Activated CD8-positive, alpha-beta T cell treated with anti-CD3 and anti-CD28 coated beads, Interleukin-2, amount 10 ng/mL, durations not matched to agents 7 days and 5 days (primary cell): ENCODE data around the gene MKNK2. TPM values are rescaled to one million over a fixed set of nuclear protein-coding genes. Genes with fewer than 3 reads are reported as not detected.

Experiments
- ATAC-seq: fragments of 150-1000 bp; cut with Tn5 transposase; one replicate; pipeline ENCODE4 v1.10.0; 2021; ENCODE audit warnings: moderate library complexity
- CTCF ChIA-PET: fragments of 350-600 bp; sonication (Branson Sonifier 250); formaldehyde crosslinking; loops from one replicate; lab custom pipeline; 2021; ENCODE audit warnings: antibody characterized with exemption; lab: Charles Lee
- POLR2A ChIA-PET: fragments of 350-600 bp; sonication (Branson Sonifier 250); formaldehyde crosslinking; loops from one replicate; lab custom pipeline; 2021; ENCODE audit warnings: antibody characterized with exemption; lab: Charles Lee
- DNase-seq: peaks from one replicate; pipeline ENCODE4 v3.0.0-alpha.2; 2020
- H3K27ac Mint-ChIP-seq: one replicate; pipeline ENCODE4 v1.8.0; 2021; ENCODE audit warnings: mild to moderate bottlenecking, mixed read lengths
- H3K27me3 Mint-ChIP-seq: one replicate; pipeline ENCODE4 v1.8.0; 2021; ENCODE audit warnings: low read depth, mixed read lengths
- H3K36me3 Mint-ChIP-seq: one replicate; pipeline ENCODE4 v1.8.0; 2021; ENCODE audit warnings: low read depth, mixed read lengths
- H3K4me1 Mint-ChIP-seq: one replicate; pipeline ENCODE4 v1.8.0; 2021; ENCODE audit warnings: low read depth, mixed read lengths
- H3K4me3 Mint-ChIP-seq: one replicate; pipeline ENCODE4 v1.8.0; 2021; ENCODE audit warnings: mild to moderate bottlenecking, mixed read lengths
- H3K9me3 Mint-ChIP-seq: one replicate; pipeline ENCODE4 v1.8.0; 2022; ENCODE audit warnings: mixed read lengths; ENCODE audit not compliant: insufficient read depth
- total RNA-seq, 2 experiments: library from RNA; stranded (reverse); gene quantifications; one replicate each; pipeline ENCODE4 v1.2.3, GENCODE V29; 2021

Gene MKNK2
- total RNA-seq, 2 experiments from 2014 or later = 332 to 348 TPM

DNA sequence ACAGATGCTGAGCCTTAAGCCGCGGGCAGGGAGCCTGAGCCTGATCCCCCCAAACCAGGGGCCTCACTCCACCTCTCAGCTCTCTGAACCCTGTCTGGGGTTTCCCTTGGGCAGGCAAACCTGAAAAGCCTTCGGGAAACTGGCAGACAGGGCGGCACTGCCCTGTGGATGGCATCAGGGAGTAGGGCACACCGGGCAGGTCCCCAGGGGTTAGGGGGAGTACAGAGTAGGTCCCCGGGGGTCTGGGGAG lies 9.7 kb downstream of the MKNK2 start:
- peak overlapping the region; percentile 50 for H3K4me3 Mint-ChIP-seq
- DNase-seq = peak; percentile 23
- peak overlapping the region; percentile 87 for H3K27ac Mint-ChIP-seq
- no peak for ATAC-seq
- H3K36me3 Mint-ChIP-seq = peaks cover 35% of the 10 kb centered on the region
- H3K4me1 Mint-ChIP-seq = peaks cover 29% of the 10 kb centered on the region
- POLR2A ChIA-PET = interaction anchor here (0.9 to 3.2 kb wide), 2 partner anchors 9 to 10 kb away, joined by 4 to 12 read pairs; no protein-coding TSS in a partner anchor
- CTCF ChIA-PET = interaction anchor here (1.0 to 3.3 kb wide), 2 partner anchors 20 to 28 kb away, joined by 3 to 15 read pairs; no protein-coding TSS in a partner anchor
- no peaks in the 10 kb centered on the region for H3K9me3 Mint-ChIP-seq
- H3K27me3 Mint-ChIP-seq = no peaks in the 10 kb centered on the region

- no peaks in the 10 kb centered on the region for H3K9me3 Mint-ChIP-seq
- no peak for ATAC-seq
- DNase-seq = no peak
- peaks cover 35% of the 10 kb centered on the region for H3K36me3 Mint-ChIP-seq
- peaks cover 29% of the 10 kb centered on the region for H3K4me1 Mint-ChIP-seq
- H3K4me3 Mint-ChIP-seq = no peak overlapping the region
- H3K27me3 Mint-ChIP-seq = no peaks in the 10 kb centered on the region
- POLR2A ChIA-PET = interaction anchor here (0.9 to 3.2 kb wide), 4 partner anchors 9 to 21 kb away, joined by 3 to 12 read pairs (median 4); no protein-coding TSS in a partner anchor
- H3K27ac Mint-ChIP-seq = peak overlapping the region; percentile 87
- CTCF ChIA-PET = interaction anchor here (1.3 to 3.3 kb wide), 2 partner anchors 21 to 29 kb away, joined by 3 to 15 read pairs; no protein-coding TSS in a partner anchor
Measured at GRCh38 chr19:2040647-2041432, 10.2 kb downstream of the MKNK2 start.

- ATAC-seq (no peak), DNase-seq (peak; percentile 22)
- ChIA-PET POLR2A (interaction anchor here (1.0 to 1.1 kb wide), 2 partner anchors 21 to 22 kb away, joined by 3 to 4 read pairs; no protein-coding TSS in a partner anchor), CTCF (interaction anchor here (1.3 kb wide), 1 partner anchor 21 kb away, joined by 3 read pairs; no protein-coding TSS in a partner anchor)
- H3K4me1 Mint-ChIP-seq = peaks cover 33% of the 10 kb centered on the region
- no peaks in the 10 kb centered on the region for H3K27me3 Mint-ChIP-seq
- H3K4me3 Mint-ChIP-seq = no peak overlapping the region
- peaks cover 35% of the 10 kb centered on the region for H3K36me3 Mint-ChIP-seq
- no peak overlapping the region for H3K27ac Mint-ChIP-seq
- no peaks in the 10 kb centered on the region for H3K9me3 Mint-ChIP-seq
Measured at GRCh38 chr19:2039959-2040646, 10.9 kb downstream of the MKNK2 start.

DNA sequence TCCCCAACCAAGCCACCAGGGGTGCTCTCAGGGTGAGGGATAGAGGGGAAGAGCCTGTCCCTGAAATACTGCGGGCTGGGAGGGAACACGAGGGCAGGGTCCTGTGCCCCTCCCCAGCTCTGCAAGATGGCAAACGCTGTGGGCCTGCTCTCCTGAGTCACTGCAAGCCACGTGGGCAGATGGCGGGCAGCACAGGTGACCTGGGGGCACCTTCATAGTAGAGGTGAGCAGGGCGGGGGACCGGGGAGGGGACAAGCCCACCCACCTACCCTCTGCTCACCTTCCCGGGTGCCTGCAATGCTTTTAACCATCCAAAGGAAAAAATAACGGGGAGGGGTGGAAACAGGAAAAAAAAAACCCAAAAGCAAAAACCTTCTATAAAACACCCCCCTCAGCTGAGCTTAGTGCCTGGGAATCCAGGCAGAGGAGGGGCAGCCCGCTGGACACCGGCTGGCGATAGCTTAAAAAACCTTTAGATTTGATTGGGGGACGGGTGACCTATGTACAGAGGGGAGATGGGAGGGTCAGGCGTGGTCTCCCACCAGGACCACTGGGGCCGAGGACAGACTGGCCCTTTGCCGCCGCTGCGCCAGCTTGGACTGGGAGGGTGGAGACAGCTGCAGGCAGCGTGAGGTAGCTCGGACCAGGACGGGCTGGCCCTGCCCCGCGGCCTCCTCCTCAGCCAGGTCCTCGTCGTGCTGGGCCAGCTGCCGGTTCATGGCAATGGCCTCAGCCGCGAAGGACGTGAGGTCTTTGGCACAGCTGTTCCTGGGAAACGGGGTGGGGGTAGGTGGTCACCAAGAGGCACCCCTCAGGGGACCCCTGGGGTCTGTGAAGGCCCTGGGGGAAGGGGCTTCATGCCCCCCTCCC lies 11.7 kb downstream of the MKNK2 start:
- no peak for ATAC-seq
- POLR2A ChIA-PET = interaction anchor here (1.0 to 1.2 kb wide), 4 partner anchors 8 to 20 kb away, joined by 3 to 5 read pairs (median 4); no protein-coding TSS in a partner anchor
- peaks cover 31% of the 10 kb centered on the region for H3K36me3 Mint-ChIP-seq
- no peak for DNase-seq
- H3K4me1 Mint-ChIP-seq = peaks cover 35% of the 10 kb centered on the region
- CTCF ChIA-PET = no interaction called here
- no peaks in the 10 kb centered on the region for H3K9me3 Mint-ChIP-seq
- H3K27me3 Mint-ChIP-seq = no peaks in the 10 kb centered on the region
- peak overlapping the region; percentile 13 for H3K4me3 Mint-ChIP-seq
- peak overlapping the region; percentile 20 for H3K27ac Mint-ChIP-seq

- H3K36me3 Mint-ChIP-seq = peaks cover 29% of the 10 kb centered on the region
- ChIA-PET CTCF (no interaction called here), POLR2A (interaction anchor here (1.0 to 1.2 kb wide), 3 partner anchors 9 to 13 kb away, joined by 3 to 5 read pairs (median 4); no protein-coding TSS in a partner anchor)
- H3K4me1 Mint-ChIP-seq = peaks cover 33% of the 10 kb centered on the region
- H3K4me3 Mint-ChIP-seq = no peak overlapping the region
- DNase-seq (peak; percentile 21), ATAC-seq (no peak)
- no peaks in the 10 kb centered on the region for H3K27me3 Mint-ChIP-seq
- no peak overlapping the region for H3K27ac Mint-ChIP-seq
- H3K9me3 Mint-ChIP-seq = no peaks in the 10 kb centered on the region
Measured at GRCh38 chr19:2038284-2039088, 12.6 kb downstream of the MKNK2 start.

GRCh38 chr19:2037651-2038255 lies 13.3 kb downstream of the MKNK2 start:
- peaks cover 31% of the 10 kb centered on the region for H3K4me1 Mint-ChIP-seq
- CTCF ChIA-PET = interaction anchor here (0.7 kb wide), 1 partner anchor 72 kb away, joined by 3 read pairs; no protein-coding TSS in a partner anchor
- no peak overlapping the region for H3K27ac Mint-ChIP-seq
- no peak for ATAC-seq
- no peak for DNase-seq
- peaks cover 25% of the 10 kb centered on the region for H3K36me3 Mint-ChIP-seq
- POLR2A ChIA-PET = interaction anchor here (1.0 kb wide), 1 partner anchor 46 kb away, joined by 3 read pairs; no protein-coding TSS in a partner anchor
- no peaks in the 10 kb centered on the region for H3K9me3 Mint-ChIP-seq
- no peaks in the 10 kb centered on the region for H3K27me3 Mint-ChIP-seq
- H3K4me3 Mint-ChIP-seq = no peak overlapping the region

DNA sequence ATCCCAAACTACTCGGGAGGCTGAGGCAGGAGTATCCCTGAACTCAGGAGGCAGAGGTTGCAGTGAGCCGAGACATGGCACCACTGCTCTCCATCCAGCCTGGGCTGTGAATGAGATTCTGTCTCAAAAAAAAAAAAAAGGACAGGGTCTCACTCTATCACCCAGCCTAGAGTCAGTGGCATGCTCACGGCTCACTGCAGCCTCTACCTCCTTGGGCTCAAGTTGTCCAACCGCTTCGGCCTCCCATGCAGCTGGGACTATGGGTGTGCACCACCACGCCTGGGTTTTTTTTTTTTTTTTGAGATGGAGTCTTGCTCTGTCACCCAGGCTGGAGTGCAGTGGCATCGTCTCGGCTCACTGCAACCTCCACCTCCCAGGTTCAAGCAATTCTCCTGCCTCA lies 14.6 kb downstream of the MKNK2 start:
- DNase-seq (no peak), ATAC-seq (no peak)
- no peaks in the 10 kb centered on the region for H3K27me3 Mint-ChIP-seq
- H3K27ac Mint-ChIP-seq = no peak overlapping the region
- H3K4me3 Mint-ChIP-seq = no peak overlapping the region
- POLR2A ChIA-PET = interaction anchor here (0.6 kb wide), 1 partner anchor 60 kb away, joined by 3 read pairs; no protein-coding TSS in a partner anchor
- H3K9me3 Mint-ChIP-seq = no peaks in the 10 kb centered on the region
- CTCF ChIA-PET = no interaction called here
- peaks cover 21% of the 10 kb centered on the region for H3K36me3 Mint-ChIP-seq
- peaks cover 36% of the 10 kb centered on the region for H3K4me1 Mint-ChIP-seq

DNA sequence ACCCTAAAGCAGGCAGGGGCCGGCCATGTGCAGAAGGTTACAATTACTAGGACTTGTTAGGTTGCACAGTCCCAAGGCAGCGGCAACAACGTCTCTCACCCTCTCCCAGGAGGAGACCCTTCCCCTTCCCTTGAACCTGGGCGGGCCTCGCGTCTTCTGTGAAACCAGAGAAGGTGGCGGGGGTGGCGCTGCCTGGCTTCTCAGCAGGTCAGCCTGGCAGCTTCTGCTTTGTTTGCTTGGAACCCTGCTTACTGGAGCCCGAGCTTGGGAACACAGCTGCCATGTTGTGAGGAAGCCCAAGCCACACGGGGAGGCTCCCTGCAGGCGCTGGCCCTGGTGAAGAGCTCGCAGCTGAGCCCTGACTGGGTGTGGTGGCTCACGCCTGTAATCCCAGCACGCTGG lies 15.5 kb downstream of the MKNK2 start:
- no peaks in the 10 kb centered on the region for H3K9me3 Mint-ChIP-seq
- CTCF ChIA-PET = interaction anchor here (0.8 to 1.6 kb wide), 3 partner anchors 10 to 34 kb away, joined by 3 to 6 read pairs (median 3); no protein-coding TSS in a partner anchor
- H3K27ac Mint-ChIP-seq = peak overlapping the region; percentile 14
- H3K36me3 Mint-ChIP-seq = peaks cover 14% of the 10 kb centered on the region
- H3K4me3 Mint-ChIP-seq = no peak overlapping the region
- POLR2A ChIA-PET = interaction anchor here (0.9 to 2.2 kb wide), 2 partner anchors 16 to 55 kb away, joined by 3 to 11 read pairs; partner anchors contain the start of gene MKNK2
- H3K4me1 Mint-ChIP-seq = peaks cover 32% of the 10 kb centered on the region
- no peak for ATAC-seq
- peak; percentile 20 for DNase-seq
- no peaks in the 10 kb centered on the region for H3K27me3 Mint-ChIP-seq

- ATAC-seq (peak; percentile 54), DNase-seq (peak; percentile 68)
- H3K9me3 Mint-ChIP-seq = no peaks in the 10 kb centered on the region
- peaks cover 13% of the 10 kb centered on the region for H3K36me3 Mint-ChIP-seq
- ChIA-PET CTCF (interaction anchor here (0.8 to 1.6 kb wide), 4 partner anchors 9 to 35 kb away, joined by 3 to 6 read pairs (median 4); no protein-coding TSS in a partner anchor), POLR2A (interaction anchor here (0.8 to 2.2 kb wide), 3 partner anchors 8 to 56 kb away, joined by 3 to 11 read pairs (median 3); partner anchors contain the start of gene MKNK2)
- no peak overlapping the region for H3K4me3 Mint-ChIP-seq
- peak overlapping the region; percentile 14 for H3K27ac Mint-ChIP-seq
- peaks cover 32% of the 10 kb centered on the region for H3K4me1 Mint-ChIP-seq
- no peaks in the 10 kb centered on the region for H3K27me3 Mint-ChIP-seq
Measured at GRCh38 chr19:2034729-2035589, 16.1 kb downstream of the MKNK2 start.
